ENCODE data around the gene TRPC5OS.

DNA sequence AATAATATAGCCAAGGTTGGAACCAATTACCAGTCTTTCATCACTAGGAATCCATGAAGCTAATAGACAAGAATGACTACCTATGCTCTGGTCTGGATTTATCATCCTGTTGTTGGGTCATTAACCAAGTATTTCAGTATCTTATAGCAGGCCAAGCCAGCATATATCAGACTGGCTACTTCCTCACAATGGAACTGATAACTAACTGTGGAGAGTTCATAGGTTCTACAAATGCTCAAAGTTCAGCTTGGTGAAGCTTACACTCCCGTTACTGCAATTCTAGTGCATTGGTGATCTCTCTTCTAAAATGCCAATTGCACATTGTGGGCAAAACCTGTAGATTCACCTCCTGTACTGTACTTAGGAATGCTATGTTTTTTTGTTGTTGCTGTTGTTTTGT, 4.8 kb downstream of the TRPC5OS start:
- TF ChIP-seq, protein P1, sequence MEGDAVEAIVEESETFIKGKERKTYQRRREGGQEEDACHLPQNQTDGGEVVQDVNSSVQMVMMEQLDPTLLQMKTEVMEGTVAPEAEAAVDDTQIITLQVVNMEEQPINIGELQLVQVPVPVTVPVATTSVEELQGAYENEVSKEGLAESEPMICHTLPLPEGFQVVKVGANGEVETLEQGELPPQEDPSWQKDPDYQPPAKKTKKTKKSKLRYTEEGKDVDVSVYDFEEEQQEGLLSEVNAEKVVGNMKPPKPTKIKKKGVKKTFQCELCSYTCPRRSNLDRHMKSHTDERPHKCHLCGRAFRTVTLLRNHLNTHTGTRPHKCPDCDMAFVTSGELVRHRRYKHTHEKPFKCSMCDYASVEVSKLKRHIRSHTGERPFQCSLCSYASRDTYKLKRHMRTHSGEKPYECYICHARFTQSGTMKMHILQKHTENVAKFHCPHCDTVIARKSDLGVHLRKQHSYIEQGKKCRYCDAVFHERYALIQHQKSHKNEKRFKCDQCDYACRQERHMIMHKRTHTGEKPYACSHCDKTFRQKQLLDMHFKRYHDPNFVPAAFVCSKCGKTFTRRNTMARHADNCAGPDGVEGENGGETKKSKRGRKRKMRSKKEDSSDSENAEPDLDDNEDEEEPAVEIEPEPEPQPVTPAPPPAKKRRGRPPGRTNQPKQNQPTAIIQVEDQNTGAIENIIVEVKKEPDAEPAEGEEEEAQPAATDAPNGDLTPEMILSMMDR (IDR thresholded peaks at IDR 0.05): no peak
- no peak for TF ChIP-seq POLR2AphosphoS5 (IDR thresholded peaks at IDR 0.05)
- no peak for TF ChIP-seq POLR2A (IDR thresholded peaks at IDR 0.05)
- TF ChIP-seq EP300 (IDR thresholded peaks at IDR 0.05; ENCODE audit: low read depth): no peak

Measured in transverse colon (tissue), 4 donors.